ENCODE data around the gene GANAB. TPM values are rescaled to one million over a fixed set of nuclear protein-coding genes. Genes with fewer than 3 reads are reported as not detected.
A peak's percentile ranks its signal among the peaks of the same experiment; 100 is the strongest.
"Not testable (repeated sequence)": the region's sequence is repeated elsewhere in the genome, so short reads cannot be mapped to it uniquely, and the experiment has no call there.

GANAB gene
- total RNA-seq = 169 TPM
- polyA plus RNA-seq = 100 to 1,000 TPM; 128 to 138 (median 135) TPM

GRCh38 chr11:62645946-62646824, at the start of gene GANAB:
TSS of gene GANAB (minus strand) at chr11:62646613. CDS start at chr11:62646599, 14 bp downstream.
- peaks cover 0 to 48% (median 13%) of the 10 kb centered on the region in 4 donors for H3K4me1 Mint-ChIP-seq
- H3K9me3 Mint-ChIP-seq = no peaks in the 10 kb centered on the region

GRCh38 chr11:62694455-62695167, 48.2 kb upstream of the GANAB start:
- Histone ChIP-seq H3K4me1 (ENCODE audit: control insufficient read depth, insufficient read depth, low read length, poor library complexity, severe bottlenecking) (no peaks in the 10 kb centered on the region), H3K9me3 (ENCODE audit: control insufficient read depth in 2 of 2, low read length in 2 of 2) (no peaks in the 10 kb centered on the region), H3K4me3 (ENCODE audit: low read depth, low read length) (no peak overlapping the region), H3K27me3 (ENCODE audit: control insufficient read depth, insufficient read depth, low read length) (no peaks in the 10 kb centered on the region), H3K27ac (ENCODE audit: insufficient read depth, low read length, poor library complexity, severe bottlenecking) (no peak overlapping the region), H3K36me3 (ENCODE audit: control insufficient read depth, insufficient read depth, low read length) (no peaks in the 10 kb centered on the region)
- peak; percentile 63 to 85 (median 75) for DNase-seq
- peaks cover 15% of the 10 kb centered on the region for H3K36me3 Mint-ChIP-seq
- no peaks in the 10 kb centered on the region for H3K9me3 Mint-ChIP-seq
- H3K27me3 Mint-ChIP-seq = peaks cover 3% of the 10 kb centered on the region
- peak overlapping the region in 1 of 4 donors; percentile 34 for H3K4me3 Mint-ChIP-seq
- H3K4me1 Mint-ChIP-seq = peaks cover 0 to 8% (median 7%) of the 10 kb centered on the region in 4 donors
- ATAC-seq (ENCODE audit: low read depth in 2 of 2) = peak; percentile 72 to 75
- H3K27ac Mint-ChIP-seq = peak overlapping the region in 1 of 3 donors; percentile 52

More at GRCh38 chr11:62645946-62646824, at the start of gene GANAB:
- peak within 1 kb of the TSS; percentile 95 to 97 (median 96) for H3K4me3 Mint-ChIP-seq
- H3K27ac ChIP-seq (ENCODE audit: insufficient read depth, low read length, poor library complexity, severe bottlenecking) = peak within 1 kb of the TSS; percentile 92
- peaks cover 27% of the 10 kb centered on the region for H3K4me1 ChIP-seq (ENCODE audit: control insufficient read depth, insufficient read depth, low read length, poor library complexity, severe bottlenecking)
- no peaks in the 10 kb centered on the region for H3K27me3 Mint-ChIP-seq
- no peaks in the 10 kb centered on the region for H3K27me3 ChIP-seq (ENCODE audit: control insufficient read depth, insufficient read depth, low read length)
- H3K4me3 ChIP-seq (ENCODE audit: low read depth, low read length) = peak within 1 kb of the TSS; percentile 87
- no peaks in the 10 kb centered on the region for H3K9me3 ChIP-seq (ENCODE audit: control insufficient read depth in 2 of 2, low read length in 2 of 2)
- DNase-seq (peak; percentile 97 to 99 (median 99)), ATAC-seq (ENCODE audit: low read depth in 2 of 2) (peak; percentile 99)
- H3K36me3 ChIP-seq (ENCODE audit: control insufficient read depth, insufficient read depth, low read length) = peaks cover 19% of the 10 kb centered on the region
- no peaks in the 10 kb centered on the region for H3K36me3 Mint-ChIP-seq
- peak within 1 kb of the TSS; percentile 76 to 98 (median 95) for H3K27ac Mint-ChIP-seq

GRCh38 chr11:62693624-62694023, 47.2 kb upstream of the GANAB start:
- H3K4me1 ChIP-seq (ENCODE audit: control insufficient read depth, insufficient read depth, low read length, poor library complexity, severe bottlenecking); H3K4me1 Mint-ChIP-seq; H3K4me3 ChIP-seq (ENCODE audit: low read depth, low read length); H3K27ac Mint-ChIP-seq; H3K9me3 Mint-ChIP-seq; H3K27me3 ChIP-seq (ENCODE audit: control insufficient read depth, insufficient read depth, low read length); H3K4me3 Mint-ChIP-seq; H3K27me3 Mint-ChIP-seq; H3K9me3 ChIP-seq (ENCODE audit: control insufficient read depth in 2 of 2, low read length in 2 of 2); H3K27ac ChIP-seq (ENCODE audit: insufficient read depth, low read length, poor library complexity, severe bottlenecking); H3K36me3 ChIP-seq (ENCODE audit: control insufficient read depth, insufficient read depth, low read length); ATAC-seq (ENCODE audit: low read depth in 2 of 2); DNase-seq: not testable (repeated sequence)
- H3K36me3 Mint-ChIP-seq = peaks cover 16% of the 10 kb centered on the region

GRCh38 chr11:62689421-62690183, 43.2 kb upstream of the GANAB start, which contains the start of gene LRRN4CL:
TSS of gene LRRN4CL (minus strand) at chr11:62689530. CDS start at chr11:62688508, 1,022 bp downstream.
- H3K27me3 Mint-ChIP-seq = peaks cover 4% of the 10 kb centered on the region
- H3K36me3 Mint-ChIP-seq = peaks cover 15% of the 10 kb centered on the region
- H3K4me3 Mint-ChIP-seq = no peak within 1 kb of the TSS
- Histone ChIP-seq H3K4me1 (ENCODE audit: control insufficient read depth, insufficient read depth, low read length, poor library complexity, severe bottlenecking) (no peaks in the 10 kb centered on the region), H3K9me3 (ENCODE audit: control insufficient read depth in 2 of 2, low read length in 2 of 2) (no peaks in the 10 kb centered on the region), H3K36me3 (ENCODE audit: control insufficient read depth, insufficient read depth, low read length) (no peaks in the 10 kb centered on the region), H3K27me3 (ENCODE audit: control insufficient read depth, insufficient read depth, low read length) (peaks cover 2% of the 10 kb centered on the region), H3K27ac (ENCODE audit: insufficient read depth, low read length, poor library complexity, severe bottlenecking) (no peak within 1 kb of the TSS), H3K4me3 (ENCODE audit: low read depth, low read length) (no peak within 1 kb of the TSS)
- H3K9me3 Mint-ChIP-seq = no peaks in the 10 kb centered on the region
- H3K4me1 Mint-ChIP-seq = peaks cover 0 to 3% (median 3%) of the 10 kb centered on the region in 4 donors
- no peak within 1 kb of the TSS for H3K27ac Mint-ChIP-seq
- DNase-seq (no peak), ATAC-seq (ENCODE audit: low read depth in 2 of 2) (no peak)

- Mint-ChIP-seq H3K4me1 (peaks cover 0 to 3% (median 0%) of the 10 kb centered on the region in 4 donors), H3K27me3 (peaks cover 4% of the 10 kb centered on the region), H3K4me3 (no peak overlapping the region), H3K9me3 (no peaks in the 10 kb centered on the region), H3K36me3 (peaks cover 13% of the 10 kb centered on the region), H3K27ac (no peak overlapping the region)
- no peak for ATAC-seq (ENCODE audit: low read depth in 2 of 2)
- Histone ChIP-seq H3K27me3 (ENCODE audit: control insufficient read depth, insufficient read depth, low read length) (peaks cover 2% of the 10 kb centered on the region), H3K27ac (ENCODE audit: insufficient read depth, low read length, poor library complexity, severe bottlenecking) (no peak overlapping the region), H3K36me3 (ENCODE audit: control insufficient read depth, insufficient read depth, low read length) (no peaks in the 10 kb centered on the region), H3K9me3 (ENCODE audit: control insufficient read depth in 2 of 2, low read length in 2 of 2) (no peaks in the 10 kb centered on the region), H3K4me1 (ENCODE audit: control insufficient read depth, insufficient read depth, low read length, poor library complexity, severe bottlenecking) (no peaks in the 10 kb centered on the region), H3K4me3 (ENCODE audit: low read depth, low read length) (no peak overlapping the region)
- DNase-seq = no peak
Observed at GRCh38 chr11:62688491-62688890, 42.1 kb upstream of the GANAB start.

- peaks cover 0 to 3% (median 0%) of the 10 kb centered on the region in 4 donors for H3K4me1 Mint-ChIP-seq
- H3K36me3 ChIP-seq (ENCODE audit: control insufficient read depth, insufficient read depth, low read length) = no peaks in the 10 kb centered on the region
- H3K27ac ChIP-seq (ENCODE audit: insufficient read depth, low read length, poor library complexity, severe bottlenecking) = no peak overlapping the region
- peaks cover 4% of the 10 kb centered on the region for H3K27me3 Mint-ChIP-seq
- H3K9me3 ChIP-seq (ENCODE audit: control insufficient read depth in 2 of 2, low read length in 2 of 2) = no peaks in the 10 kb centered on the region
- DNase-seq (no peak), ATAC-seq (ENCODE audit: low read depth in 2 of 2) (no peak)
- peaks cover 11% of the 10 kb centered on the region for H3K36me3 Mint-ChIP-seq
- no peak overlapping the region for H3K27ac Mint-ChIP-seq
- no peak overlapping the region for H3K4me3 Mint-ChIP-seq
- no peak overlapping the region for H3K4me3 ChIP-seq (ENCODE audit: low read depth, low read length)
- peaks cover 2% of the 10 kb centered on the region for H3K27me3 ChIP-seq (ENCODE audit: control insufficient read depth, insufficient read depth, low read length)
- no peaks in the 10 kb centered on the region for H3K9me3 Mint-ChIP-seq
- no peaks in the 10 kb centered on the region for H3K4me1 ChIP-seq (ENCODE audit: control insufficient read depth, insufficient read depth, low read length, poor library complexity, severe bottlenecking)
Observed at GRCh38 chr11:62687508-62688396, 41.3 kb upstream of the GANAB start.

Measured in CD4-positive, CD25-positive, alpha-beta regulatory T cell (primary cell).